Spleen (tissue), 7 donors: ENCODE measurements around the gene RBM34.

Experiments
- POLR2A ChIP-seq, 3 donors: fragments of 450-650 bp; IDR thresholded peaks; one replicate each; pipeline ENCODE4 v1.5.1; 2017; ENCODE audit warnings: antibody characterized with exemption in 3 of 3, mild to moderate bottlenecking in 1 of 3
- POLR2AphosphoS5 ChIP-seq, 3 donors: sonication (generic); formaldehyde crosslinking; IDR thresholded peaks; one replicate each; pipeline ENCODE4 v1.5.1; 2017; ENCODE audit warnings: antibody characterized with exemption in 3 of 3
- TF ChIP-seq, protein P1 (sequence below), 11 experiments: fragments of 200-600 bp in 7 of 11; fragments of 450-650 bp in 4 of 11; sonication (generic) in 4 of 11; IDR thresholded peaks in 8 of 11; conservative IDR thresholded peaks in 3 of 11; 1 replicate in 7 of 11; 2 replicates in 4 of 11; pipeline versions ENCODE4 v1.4.0 to v1.8.0; 2016 to 2021; ENCODE audit warnings: antibody characterized with exemption in 11 of 11, inconsistent platforms in 4 of 11, mild to moderate bottlenecking in 1 of 11
- donor health status: DM: no; HTN: no; CAD: no; lungs with moderate emphysema.
- donor health status: DM: no; HTN: no; CAD: no.
- donor health status: DM: no; HTN: no; CAD: no.

- TF ChIP-seq, protein P1, sequence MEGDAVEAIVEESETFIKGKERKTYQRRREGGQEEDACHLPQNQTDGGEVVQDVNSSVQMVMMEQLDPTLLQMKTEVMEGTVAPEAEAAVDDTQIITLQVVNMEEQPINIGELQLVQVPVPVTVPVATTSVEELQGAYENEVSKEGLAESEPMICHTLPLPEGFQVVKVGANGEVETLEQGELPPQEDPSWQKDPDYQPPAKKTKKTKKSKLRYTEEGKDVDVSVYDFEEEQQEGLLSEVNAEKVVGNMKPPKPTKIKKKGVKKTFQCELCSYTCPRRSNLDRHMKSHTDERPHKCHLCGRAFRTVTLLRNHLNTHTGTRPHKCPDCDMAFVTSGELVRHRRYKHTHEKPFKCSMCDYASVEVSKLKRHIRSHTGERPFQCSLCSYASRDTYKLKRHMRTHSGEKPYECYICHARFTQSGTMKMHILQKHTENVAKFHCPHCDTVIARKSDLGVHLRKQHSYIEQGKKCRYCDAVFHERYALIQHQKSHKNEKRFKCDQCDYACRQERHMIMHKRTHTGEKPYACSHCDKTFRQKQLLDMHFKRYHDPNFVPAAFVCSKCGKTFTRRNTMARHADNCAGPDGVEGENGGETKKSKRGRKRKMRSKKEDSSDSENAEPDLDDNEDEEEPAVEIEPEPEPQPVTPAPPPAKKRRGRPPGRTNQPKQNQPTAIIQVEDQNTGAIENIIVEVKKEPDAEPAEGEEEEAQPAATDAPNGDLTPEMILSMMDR (IDR thresholded peaks at IDR 0.05 in 8 of 11, conservative IDR thresholded peaks at IDR 0.05 in 3 of 11) = no peak
- TF ChIP-seq POLR2A (IDR thresholded peaks at IDR 0.05) (no peak), POLR2AphosphoS5 (IDR thresholded peaks at IDR 0.05) (no peak)
Observed at GRCh38 chr1:235088430-235088829, 72.6 kb downstream of the RBM34 start.
